ENCODE measurements around the gene AIP.

The AIP gene

GRCh38 chr11:67442504-67443404 is 40.1 kb upstream of the AIP start:
- ChIA-PET CTCF (no interaction called here), POLR2A (interaction anchor here (0.5 to 0.9 kb wide), 4 partner anchors 14 to 65 kb away, joined by 3 to 6 read pairs (median 3); partner anchors contain the start of genes CDK2AP2, PPP1CA and RPS6KB2)

GRCh38 chr11:67445515-67445914 is 37.3 kb upstream of the AIP start:
- POLR2A ChIA-PET: no interaction called here
- CTCF ChIA-PET: no interaction called here
- no peak for TF ChIP-seq NFRKB (IDR thresholded peaks at IDR 0.05)
- no peak for TF ChIP-seq SUZ12 (IDR thresholded peaks at IDR 0.05)
- TF ChIP-seq PKNOX1 (IDR thresholded peaks at IDR 0.05): no peak
- TF ChIP-seq ELF4 (IDR thresholded peaks at IDR 0.05): no peak
- TF ChIP-seq LEF1 (IDR thresholded peaks at IDR 0.05; ENCODE audit: borderline replicate concordance): no peak
- no peak for TF ChIP-seq CTBP1 (IDR thresholded peaks at IDR 0.05; ENCODE audit: borderline replicate concordance)
- TF ChIP-seq ARNT (IDR thresholded peaks at IDR 0.05): no peak
- no peak for TF ChIP-seq BHLHE40 (IDR thresholded peaks at IDR 0.05; ENCODE audit: borderline replicate concordance)
- no peak for TF ChIP-seq FOXK2 (IDR thresholded peaks at IDR 0.05)
- TF ChIP-seq SP1 (IDR thresholded peaks at IDR 0.05): no peak
- TF ChIP-seq FOXM1 (IDR thresholded peaks at IDR 0.05; ENCODE audit: borderline replicate concordance): no peak
- no peak for TF ChIP-seq L3MBTL2 (conservative IDR thresholded peaks at IDR 0.05)
- no peak for TF ChIP-seq FOXA1 (IDR thresholded peaks at IDR 0.05)
- no peak for TF ChIP-seq TARDBP (IDR thresholded peaks at IDR 0.05)
- TF ChIP-seq ZNF384 (IDR thresholded peaks at IDR 0.05): no peak
- TF ChIP-seq HDGF (IDR thresholded peaks at IDR 0.05; ENCODE audit: borderline replicate concordance): no peak
- DNase-seq (ENCODE audit: extremely low spot score): no peak

More at GRCh38 chr11:67442504-67443404, 40.1 kb upstream of the AIP start:
- peak; percentile 37 for DNase-seq (ENCODE audit: extremely low spot score)
- TF ChIP-seq FOXA1 (IDR thresholded peaks at IDR 0.05): no peak

GRCh38 chr11:67448220-67448609 is 34.6 kb upstream of the AIP start:
- DNase-seq (ENCODE audit: extremely low spot score): no peak
- no peak for TF ChIP-seq CTBP1 (IDR thresholded peaks at IDR 0.05; ENCODE audit: borderline replicate concordance)
- TF ChIP-seq TARDBP (IDR thresholded peaks at IDR 0.05): no peak
- no peak for TF ChIP-seq FOXM1 (IDR thresholded peaks at IDR 0.05; ENCODE audit: borderline replicate concordance)
- TF ChIP-seq FOXK2 (IDR thresholded peaks at IDR 0.05): no peak
- TF ChIP-seq L3MBTL2 (conservative IDR thresholded peaks at IDR 0.05): no peak
- TF ChIP-seq SP1 (IDR thresholded peaks at IDR 0.05): no peak
- no peak for TF ChIP-seq HDGF (IDR thresholded peaks at IDR 0.05; ENCODE audit: borderline replicate concordance)
- no peak for TF ChIP-seq ARNT (IDR thresholded peaks at IDR 0.05)
- TF ChIP-seq FOXA1 (IDR thresholded peaks at IDR 0.05): no peak
- TF ChIP-seq PKNOX1 (IDR thresholded peaks at IDR 0.05): no peak
- TF ChIP-seq ZNF384 (IDR thresholded peaks at IDR 0.05): no peak
- no peak for TF ChIP-seq SUZ12 (IDR thresholded peaks at IDR 0.05)
- TF ChIP-seq LEF1 (IDR thresholded peaks at IDR 0.05; ENCODE audit: borderline replicate concordance): no peak
- no peak for TF ChIP-seq ELF4 (IDR thresholded peaks at IDR 0.05)
- CTCF ChIA-PET: no interaction called here
- POLR2A ChIA-PET: no interaction called here

DNA sequence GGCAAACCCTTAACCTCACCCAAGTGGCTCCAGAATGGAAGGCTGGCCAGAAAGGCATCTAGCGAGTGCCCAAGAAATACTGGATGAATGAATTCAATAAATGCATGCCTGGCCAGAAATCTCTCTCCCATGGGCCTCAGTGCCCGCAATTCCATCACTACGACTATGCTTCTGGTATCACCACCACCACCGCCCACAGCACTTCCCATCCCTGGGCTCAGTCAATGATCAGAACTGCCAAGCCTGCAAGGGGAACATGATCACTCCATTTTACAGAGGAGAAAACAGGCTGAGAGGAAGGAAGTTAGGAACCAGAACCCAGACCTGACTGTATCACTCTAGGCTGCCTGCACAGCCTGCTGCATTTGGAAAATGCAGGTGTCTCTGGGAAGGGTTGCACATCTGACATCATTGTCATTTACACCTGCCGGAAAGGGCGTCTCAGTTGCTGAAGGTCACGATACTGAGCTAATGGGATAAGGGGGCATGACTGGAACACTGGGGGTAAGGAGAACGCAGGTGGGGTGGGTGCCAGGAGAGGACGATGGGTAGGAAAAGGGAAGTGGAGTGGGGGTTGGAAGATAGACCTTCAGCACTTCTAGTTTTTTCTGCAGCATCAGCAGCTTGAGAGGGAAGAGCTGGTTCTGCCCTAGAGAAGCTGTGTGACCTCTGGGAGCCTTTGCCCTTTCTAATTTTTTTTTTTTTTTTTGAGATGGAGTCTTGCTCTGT is 33.5 kb upstream of the AIP start:
- DNase-seq (ENCODE audit: extremely low spot score): no peak
- POLR2A ChIA-PET: interaction anchor here (1.2 kb wide), 1 partner anchor 34 kb away, joined by 3 read pairs; the partner anchor contains the start of gene AIP
- TF ChIP-seq FOXA1 (IDR thresholded peaks at IDR 0.05) (no peak), ELF4 (IDR thresholded peaks at IDR 0.05) (no peak), FOXK2 (IDR thresholded peaks at IDR 0.05) (no peak), CTBP1 (IDR thresholded peaks at IDR 0.05; ENCODE audit: borderline replicate concordance) (no peak), SP1 (IDR thresholded peaks at IDR 0.05) (no peak), LEF1 (IDR thresholded peaks at IDR 0.05; ENCODE audit: borderline replicate concordance) (no peak), NFRKB (IDR thresholded peaks at IDR 0.05) (no peak), ARNT (IDR thresholded peaks at IDR 0.05) (no peak), BHLHE40 (IDR thresholded peaks at IDR 0.05; ENCODE audit: borderline replicate concordance) (no peak), L3MBTL2 (conservative IDR thresholded peaks at IDR 0.05) (no peak), ZNF384 (IDR thresholded peaks at IDR 0.05) (no peak), SUZ12 (IDR thresholded peaks at IDR 0.05) (no peak), FOXM1 (IDR thresholded peaks at IDR 0.05; ENCODE audit: borderline replicate concordance) (no peak), TARDBP (IDR thresholded peaks at IDR 0.05) (no peak), PKNOX1 (IDR thresholded peaks at IDR 0.05) (no peak), HDGF (IDR thresholded peaks at IDR 0.05; ENCODE audit: borderline replicate concordance) (no peak)
- CTCF ChIA-PET: interaction anchor here (0.6 to 0.7 kb wide), 2 partner anchors 31 to 941 kb away, joined by 3 read pairs; no protein-coding TSS in a partner anchor

DNA sequence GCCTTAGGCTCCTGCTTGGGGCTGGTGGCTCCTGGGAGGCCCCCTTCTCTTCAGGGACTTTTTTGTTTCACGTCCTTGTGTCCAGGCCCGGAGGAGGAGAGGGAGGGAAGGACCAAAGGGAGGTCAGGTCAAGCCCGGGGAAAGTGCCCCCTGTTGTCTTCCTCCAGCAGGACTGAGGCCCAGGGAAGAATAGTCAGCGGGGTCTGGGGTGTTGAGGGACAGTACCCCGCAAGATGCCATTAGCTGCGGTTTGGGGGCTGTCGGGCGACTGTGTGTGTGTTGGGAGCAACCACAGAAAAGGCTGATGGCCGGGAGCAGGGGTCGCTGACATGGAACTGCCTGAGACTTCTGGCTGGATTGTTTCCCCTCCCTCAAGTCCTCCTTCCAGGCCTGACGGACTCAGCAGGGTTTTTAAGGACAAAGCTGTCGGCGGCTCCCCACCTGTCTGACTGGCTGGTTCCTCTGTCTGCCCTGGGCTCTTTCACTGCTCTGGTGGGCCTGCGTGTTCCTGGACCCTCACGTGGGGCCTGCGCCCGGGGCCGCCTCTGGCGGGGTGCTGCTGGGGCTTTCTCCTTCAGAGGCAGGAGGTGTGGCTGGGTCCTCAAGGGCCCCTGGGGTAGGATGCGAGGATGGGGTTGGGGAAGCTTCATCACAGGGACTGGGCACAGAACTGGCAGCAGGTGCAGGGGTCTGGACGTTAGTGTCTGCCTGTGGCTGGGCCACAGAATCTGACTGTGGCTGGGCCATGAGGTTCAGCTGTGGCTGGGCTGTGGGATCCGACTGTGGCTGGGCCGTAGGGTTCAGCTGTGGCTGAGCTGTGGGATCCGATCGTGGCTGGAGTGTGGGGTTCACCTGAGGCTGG is 31.8 kb upstream of the AIP start:
- POLR2A ChIA-PET: interaction anchor here (0.9 to 1.4 kb wide), 5 partner anchors 9 to 59 kb away, joined by 3 to 5 read pairs (median 3); partner anchors contain the start of genes PPP1CA and RAD9A
- no peak for DNase-seq (ENCODE audit: extremely low spot score)
- CTCF ChIA-PET: no interaction called here
- TF ChIP-seq ZNF384 (IDR thresholded peaks at IDR 0.05): no peak
- no peak for TF ChIP-seq HDGF (IDR thresholded peaks at IDR 0.05; ENCODE audit: borderline replicate concordance)
- no peak for TF ChIP-seq CTBP1 (IDR thresholded peaks at IDR 0.05; ENCODE audit: borderline replicate concordance)
- TF ChIP-seq TARDBP (IDR thresholded peaks at IDR 0.05): no peak
- no peak for TF ChIP-seq SP1 (IDR thresholded peaks at IDR 0.05)

All from HEK293T (cell line).